Prostate gland (tissue), 2 donors: ENCODE data around the gene GSG1.

Source experiments
- POLR2A ChIP-seq: fragments of 450-650 bp; IDR thresholded peaks from one replicate; pipeline ENCODE4 v1.6.1; 2016; ENCODE audit warnings: antibody characterized with exemption, mild to moderate bottlenecking
- TF ChIP-seq, protein P1 (sequence below), 4 experiments: fragments of 200-600 bp in 2 of 4; fragments of 450-650 bp in 2 of 4; sonication (generic) in 2 of 4; IDR thresholded peaks; 1 replicate in 3 of 4; 2 replicates in 1 of 4; pipeline ENCODE4 v1.5.1; 2016 to 2019; ENCODE audit warnings: antibody characterized with exemption in 4 of 4, mild to moderate bottlenecking in 2 of 4, moderate library complexity in 2 of 4

DNA sequence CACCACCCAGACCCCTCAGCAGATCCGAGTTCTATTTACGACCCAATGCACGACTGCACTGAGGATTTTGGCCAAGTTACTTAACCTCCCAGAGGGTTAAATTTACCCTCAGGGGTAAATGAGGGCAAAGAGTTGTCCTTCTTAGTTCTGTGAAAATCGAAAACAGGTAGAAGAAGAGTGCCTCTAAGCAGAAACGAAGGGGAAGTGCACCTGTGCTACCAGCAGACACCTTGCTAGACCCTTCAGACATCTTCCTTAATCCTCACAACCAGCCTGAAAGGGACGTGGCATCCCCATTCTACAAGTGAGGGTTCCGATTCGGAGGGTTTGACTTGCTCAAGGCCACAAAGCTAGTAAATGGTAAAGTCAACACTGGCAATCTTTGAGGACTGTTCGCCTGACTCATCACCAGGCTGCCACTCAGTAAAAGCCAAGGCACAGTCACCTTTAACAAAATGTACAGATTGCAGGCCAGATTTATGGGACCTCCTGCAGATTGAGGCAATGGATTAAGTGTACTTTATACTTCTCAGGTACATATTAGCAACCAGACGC, 1.6 kb downstream of the GSG1 start:
- no peak for TF ChIP-seq POLR2A
- TF ChIP-seq, protein P1, sequence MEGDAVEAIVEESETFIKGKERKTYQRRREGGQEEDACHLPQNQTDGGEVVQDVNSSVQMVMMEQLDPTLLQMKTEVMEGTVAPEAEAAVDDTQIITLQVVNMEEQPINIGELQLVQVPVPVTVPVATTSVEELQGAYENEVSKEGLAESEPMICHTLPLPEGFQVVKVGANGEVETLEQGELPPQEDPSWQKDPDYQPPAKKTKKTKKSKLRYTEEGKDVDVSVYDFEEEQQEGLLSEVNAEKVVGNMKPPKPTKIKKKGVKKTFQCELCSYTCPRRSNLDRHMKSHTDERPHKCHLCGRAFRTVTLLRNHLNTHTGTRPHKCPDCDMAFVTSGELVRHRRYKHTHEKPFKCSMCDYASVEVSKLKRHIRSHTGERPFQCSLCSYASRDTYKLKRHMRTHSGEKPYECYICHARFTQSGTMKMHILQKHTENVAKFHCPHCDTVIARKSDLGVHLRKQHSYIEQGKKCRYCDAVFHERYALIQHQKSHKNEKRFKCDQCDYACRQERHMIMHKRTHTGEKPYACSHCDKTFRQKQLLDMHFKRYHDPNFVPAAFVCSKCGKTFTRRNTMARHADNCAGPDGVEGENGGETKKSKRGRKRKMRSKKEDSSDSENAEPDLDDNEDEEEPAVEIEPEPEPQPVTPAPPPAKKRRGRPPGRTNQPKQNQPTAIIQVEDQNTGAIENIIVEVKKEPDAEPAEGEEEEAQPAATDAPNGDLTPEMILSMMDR (IDR thresholded peaks at IDR 0.05) = no peak
